ENCODE data around the gene POU6F2. TPM values are rescaled to one million over a fixed set of nuclear protein-coding genes. Genes with fewer than 3 reads are reported as not detected.

Gene POU6F2
- total RNA-seq, 1 donor from 2014 or later = not detected

DNA sequence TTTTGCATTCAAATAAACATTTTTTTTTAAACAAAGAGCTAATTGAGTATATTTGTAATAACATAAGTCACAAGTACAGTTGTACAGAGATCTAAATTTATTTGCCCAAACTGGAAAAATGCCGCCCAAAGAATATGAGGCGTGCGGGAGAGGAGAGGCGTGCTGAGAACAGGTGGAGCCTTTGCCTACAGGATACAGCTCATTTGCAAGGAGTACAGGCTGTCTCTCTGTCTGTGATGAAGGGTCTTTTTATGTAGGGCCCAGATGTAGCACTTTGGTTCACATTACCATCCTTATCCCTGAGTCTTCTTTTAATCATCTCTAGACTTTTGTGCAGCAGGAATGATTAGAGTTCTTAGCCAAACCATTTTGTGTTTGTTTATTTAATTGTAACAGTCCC lies 58.2 kb downstream of the POU6F2 start:
- H3K36me3 ChIP-seq (ENCODE audit: control insufficient read depth, insufficient read depth, low read length) = no peaks in the 10 kb centered on the region
- TF ChIP-seq, protein P1, sequence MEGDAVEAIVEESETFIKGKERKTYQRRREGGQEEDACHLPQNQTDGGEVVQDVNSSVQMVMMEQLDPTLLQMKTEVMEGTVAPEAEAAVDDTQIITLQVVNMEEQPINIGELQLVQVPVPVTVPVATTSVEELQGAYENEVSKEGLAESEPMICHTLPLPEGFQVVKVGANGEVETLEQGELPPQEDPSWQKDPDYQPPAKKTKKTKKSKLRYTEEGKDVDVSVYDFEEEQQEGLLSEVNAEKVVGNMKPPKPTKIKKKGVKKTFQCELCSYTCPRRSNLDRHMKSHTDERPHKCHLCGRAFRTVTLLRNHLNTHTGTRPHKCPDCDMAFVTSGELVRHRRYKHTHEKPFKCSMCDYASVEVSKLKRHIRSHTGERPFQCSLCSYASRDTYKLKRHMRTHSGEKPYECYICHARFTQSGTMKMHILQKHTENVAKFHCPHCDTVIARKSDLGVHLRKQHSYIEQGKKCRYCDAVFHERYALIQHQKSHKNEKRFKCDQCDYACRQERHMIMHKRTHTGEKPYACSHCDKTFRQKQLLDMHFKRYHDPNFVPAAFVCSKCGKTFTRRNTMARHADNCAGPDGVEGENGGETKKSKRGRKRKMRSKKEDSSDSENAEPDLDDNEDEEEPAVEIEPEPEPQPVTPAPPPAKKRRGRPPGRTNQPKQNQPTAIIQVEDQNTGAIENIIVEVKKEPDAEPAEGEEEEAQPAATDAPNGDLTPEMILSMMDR (IDR thresholded peaks at IDR 0.05; ENCODE audit: insufficient read depth, low read length, severe bottlenecking) = no peak
- no peak for FAIRE-seq
- no peak overlapping the region for H3K4me3 ChIP-seq (ENCODE audit: low read depth, low read length)
- no peak for DNase-seq (ENCODE audit: low read depth)
- no peaks in the 10 kb centered on the region for H3K27me3 ChIP-seq (ENCODE audit: control insufficient read depth, insufficient read depth, low read length)

DNA sequence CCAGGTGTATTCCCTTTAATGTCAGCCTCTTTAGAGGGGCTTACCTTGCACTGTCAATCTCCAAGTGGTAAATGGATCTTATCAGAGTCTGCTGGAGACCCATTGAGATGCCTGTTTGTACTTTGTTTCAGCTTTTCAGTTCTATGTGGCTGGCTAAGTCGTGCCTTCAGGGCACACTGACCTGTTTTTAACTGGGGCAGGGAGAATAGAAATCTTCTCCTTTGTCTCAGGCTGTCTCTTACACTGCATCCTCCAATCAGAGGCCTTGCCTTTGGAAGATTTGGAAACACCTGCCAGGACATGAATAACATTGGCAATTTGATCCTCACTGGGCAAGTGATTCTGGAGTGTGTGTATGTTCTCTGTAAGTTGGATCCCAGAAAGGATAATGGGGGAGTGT lies 65.0 kb downstream of the POU6F2 start:
- Histone ChIP-seq H3K4me3 (ENCODE audit: low read depth, low read length) (no peak overlapping the region), H3K36me3 (ENCODE audit: control insufficient read depth, insufficient read depth, low read length) (no peaks in the 10 kb centered on the region), H3K27me3 (ENCODE audit: control insufficient read depth, insufficient read depth, low read length) (no peaks in the 10 kb centered on the region)
- FAIRE-seq (no peak), DNase-seq (ENCODE audit: low read depth) (no peak)
- TF ChIP-seq, protein P1 (IDR thresholded peaks at IDR 0.05; ENCODE audit: insufficient read depth, low read length, severe bottlenecking) = no peak

- Histone ChIP-seq H3K36me3 (ENCODE audit: control insufficient read depth, insufficient read depth, low read length) (no peaks in the 10 kb centered on the region), H3K27me3 (ENCODE audit: control insufficient read depth, insufficient read depth, low read length) (no peaks in the 10 kb centered on the region), H3K4me3 (ENCODE audit: low read depth, low read length) (no peak overlapping the region)
- no peak for DNase-seq (ENCODE audit: low read depth)
- no peak for FAIRE-seq
- TF ChIP-seq, protein P1 (IDR thresholded peaks at IDR 0.05; ENCODE audit: insufficient read depth, low read length, severe bottlenecking) = no peak
Measured at GRCh38 chr7:39043531-39043930, 65.8 kb downstream of the POU6F2 start.

- DNase-seq (ENCODE audit: low read depth) = no peak
- Histone ChIP-seq H3K4me3 (ENCODE audit: low read depth, low read length) (no peak overlapping the region), H3K36me3 (ENCODE audit: control insufficient read depth, insufficient read depth, low read length) (no peaks in the 10 kb centered on the region), H3K27me3 (ENCODE audit: control insufficient read depth, insufficient read depth, low read length) (no peaks in the 10 kb centered on the region)
- TF ChIP-seq, protein P1 (IDR thresholded peaks at IDR 0.05; ENCODE audit: insufficient read depth, low read length, severe bottlenecking) = no peak
- FAIRE-seq = no peak
Measured at GRCh38 chr7:39044489-39044888, 66.8 kb downstream of the POU6F2 start.

- Histone ChIP-seq H3K36me3 (ENCODE audit: control insufficient read depth, insufficient read depth, low read length) (no peaks in the 10 kb centered on the region), H3K27me3 (ENCODE audit: control insufficient read depth, insufficient read depth, low read length) (no peaks in the 10 kb centered on the region), H3K4me3 (ENCODE audit: low read depth, low read length) (no peak overlapping the region)
- no peak for FAIRE-seq
- TF ChIP-seq, protein P1 (IDR thresholded peaks at IDR 0.05; ENCODE audit: insufficient read depth, low read length, severe bottlenecking) = no peak
- no peak for DNase-seq (ENCODE audit: low read depth)
Measured at GRCh38 chr7:39045231-39045630, 67.5 kb downstream of the POU6F2 start.

DNA sequence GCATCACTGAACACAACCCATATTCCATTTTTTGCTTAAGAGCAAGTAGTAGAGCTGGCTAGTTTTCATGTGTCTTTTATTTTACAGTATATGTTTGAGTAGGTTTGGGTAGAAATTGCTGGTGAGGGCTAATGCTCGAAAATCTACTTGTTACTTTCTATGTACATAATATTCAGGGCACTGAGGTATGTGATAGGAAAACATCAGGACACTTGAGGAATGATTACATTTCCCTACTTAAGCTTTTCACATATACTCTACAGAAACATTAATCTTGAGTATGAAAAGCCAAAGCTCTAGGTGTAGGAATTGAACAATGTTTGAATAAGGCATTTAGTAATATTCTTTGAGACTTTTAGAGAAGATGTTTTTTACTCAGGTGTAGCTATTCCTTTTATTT lies 73.6 kb downstream of the POU6F2 start:
- H3K27me3 ChIP-seq (ENCODE audit: control insufficient read depth, insufficient read depth, low read length) = no peaks in the 10 kb centered on the region
- no peaks in the 10 kb centered on the region for H3K36me3 ChIP-seq (ENCODE audit: control insufficient read depth, insufficient read depth, low read length)
- no peak for DNase-seq (ENCODE audit: low read depth)
- no peak for FAIRE-seq
- TF ChIP-seq, protein P1 (IDR thresholded peaks at IDR 0.05; ENCODE audit: insufficient read depth, low read length, severe bottlenecking) = no peak
- H3K4me3 ChIP-seq (ENCODE audit: low read depth, low read length) = no peak overlapping the region

Measured in bronchial epithelial cell (primary cell).